D341Med (cell line): Measurements from ENCODE around the gene CBFA2T3.
"Not testable (repeated sequence)": the region's sequence is repeated elsewhere in the genome, so short reads cannot be mapped to it uniquely, and the experiment has no call there.

Source experiments
- DNase-seq: peaks from one replicate; pipeline ENCODE4 v3.0.0; 2012; ENCODE audit warnings: low spot score

The CBFA2T3 gene

GRCh38 chr16:88922114-88922825 lies 54.7 kb downstream of the CBFA2T3 start:
- no peak for DNase-seq

DNA sequence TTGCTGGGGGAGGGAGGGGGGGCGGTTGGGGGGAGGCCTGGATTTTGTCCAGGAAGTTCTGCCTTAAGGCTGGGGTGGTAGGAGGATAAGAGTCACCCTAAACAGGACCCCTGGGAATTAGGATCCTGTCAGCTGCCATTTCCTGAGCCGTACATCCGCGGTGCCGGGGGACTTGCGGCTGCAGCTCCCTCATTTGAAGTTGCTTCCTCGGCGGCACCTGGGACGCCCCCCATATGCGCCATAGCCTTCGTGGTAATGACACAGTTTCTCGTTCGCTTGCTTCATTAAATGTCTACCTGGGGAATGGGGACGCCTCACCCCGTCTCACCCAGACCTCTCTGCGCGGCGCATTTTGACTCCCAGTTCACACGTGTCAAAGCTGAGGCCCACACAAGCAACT lies 55.4 kb downstream of the CBFA2T3 start:
- peak; percentile 64 for DNase-seq

DNA sequence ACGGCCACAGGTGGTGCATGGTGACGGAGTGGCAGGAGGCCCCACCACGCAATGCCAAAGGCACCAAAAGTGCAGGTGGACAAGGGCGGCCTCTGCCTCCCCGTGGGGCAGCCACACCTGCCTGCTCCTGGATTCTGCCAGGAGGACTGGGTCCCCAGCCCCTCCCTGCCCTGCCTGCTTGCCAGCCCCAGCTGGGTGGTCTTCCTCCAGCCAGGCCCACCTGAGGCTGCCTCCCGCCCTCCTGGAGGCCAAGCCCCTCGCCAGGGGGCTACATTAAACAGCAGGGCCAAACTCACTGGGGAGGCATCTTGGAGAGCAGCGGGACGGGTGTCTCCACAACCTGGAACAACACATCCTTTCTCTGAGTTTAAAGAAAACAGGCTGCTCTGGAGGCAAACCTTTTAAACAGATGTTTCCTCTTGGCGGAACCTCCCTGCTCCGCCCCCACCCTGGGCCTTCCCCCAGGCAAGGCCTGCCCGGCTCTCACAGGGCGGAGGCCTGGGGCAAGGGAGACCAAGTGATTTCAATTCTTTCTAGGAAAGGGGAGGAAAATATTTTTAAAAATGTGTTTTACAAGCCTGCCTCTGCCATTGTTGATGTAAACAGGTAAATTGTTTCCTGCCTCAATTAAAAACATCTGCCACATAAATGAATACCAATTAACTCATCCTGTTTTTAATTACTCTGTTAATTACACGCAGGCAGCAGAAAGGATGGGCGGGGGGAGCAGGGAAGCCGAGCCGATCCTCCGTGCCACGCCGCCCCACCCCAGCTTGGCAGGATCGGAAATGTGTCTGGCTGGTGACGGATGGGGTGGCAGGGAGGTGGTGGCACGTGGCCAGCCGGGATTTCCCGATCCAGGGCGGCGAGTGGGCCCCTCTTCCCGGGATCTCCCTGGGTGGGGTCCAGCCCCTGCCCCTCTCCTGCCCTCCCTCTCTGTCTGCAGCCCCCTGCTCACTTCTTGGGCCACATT lies 56.1 kb downstream of the CBFA2T3 start:
- DNase-seq = peak; percentile 75

DNA sequence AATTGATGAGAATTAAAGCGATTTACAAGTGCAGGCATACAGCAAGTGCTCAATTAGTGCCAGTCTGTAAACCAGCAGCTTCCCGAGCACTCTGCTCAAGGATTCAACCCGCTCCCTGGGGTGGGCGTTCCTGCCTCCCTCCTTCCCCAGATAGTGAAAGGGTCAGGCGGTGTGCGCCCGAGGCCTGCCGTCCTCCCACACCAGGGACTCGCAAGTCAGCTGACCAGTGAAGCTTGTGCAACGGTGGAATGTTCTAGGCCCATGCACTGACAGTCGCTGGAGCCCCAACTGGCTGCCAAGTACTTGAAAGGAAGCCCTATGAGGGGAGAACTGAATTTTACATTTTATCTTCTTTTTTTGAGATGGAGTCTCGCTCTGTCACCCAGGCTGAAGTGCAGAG lies 57.1 kb downstream of the CBFA2T3 start:
- DNase-seq = no peak

- DNase-seq = not testable (repeated sequence)
Measured at GRCh38 chr16:88918896-88919295, 58.1 kb downstream of the CBFA2T3 start.

- no peak for DNase-seq
Measured at GRCh38 chr16:88917915-88918627, 58.9 kb downstream of the CBFA2T3 start.

- DNase-seq = no peak
Measured at GRCh38 chr16:88917146-88917914, 59.7 kb downstream of the CBFA2T3 start.

DNA sequence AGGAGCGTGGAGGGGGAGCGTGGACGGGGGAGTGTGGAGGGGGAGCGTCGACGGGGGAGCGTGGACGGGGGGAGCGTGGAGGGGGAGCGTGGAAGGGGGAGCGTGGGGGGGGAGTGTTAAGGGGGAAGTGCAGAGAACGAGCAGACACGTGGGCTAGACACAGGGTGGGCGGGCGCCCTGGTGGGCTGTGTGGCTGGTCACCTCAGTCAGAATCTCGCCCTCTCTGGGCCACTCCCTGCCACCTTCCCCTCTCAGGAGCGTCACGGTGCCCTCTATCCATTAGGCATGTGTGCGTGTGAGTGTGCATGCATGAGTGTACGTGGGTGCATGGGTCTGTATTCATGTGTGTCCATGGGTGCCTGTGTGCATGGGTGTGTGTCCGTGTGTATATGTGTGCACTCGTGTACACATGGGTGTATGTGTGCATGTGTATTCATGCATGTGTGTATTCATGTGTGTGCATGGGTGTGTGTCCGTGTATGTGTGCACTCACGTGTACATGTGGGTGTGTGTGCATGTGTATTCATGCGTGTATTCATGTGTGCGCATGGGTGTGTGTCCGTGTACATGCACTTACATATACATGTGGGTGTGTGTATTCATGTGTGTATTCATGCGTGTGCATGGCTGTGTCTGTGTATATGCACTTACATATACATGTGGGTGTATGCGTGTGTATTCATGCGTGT lies 61.2 kb downstream of the CBFA2T3 start:
- no peak for DNase-seq

DNA sequence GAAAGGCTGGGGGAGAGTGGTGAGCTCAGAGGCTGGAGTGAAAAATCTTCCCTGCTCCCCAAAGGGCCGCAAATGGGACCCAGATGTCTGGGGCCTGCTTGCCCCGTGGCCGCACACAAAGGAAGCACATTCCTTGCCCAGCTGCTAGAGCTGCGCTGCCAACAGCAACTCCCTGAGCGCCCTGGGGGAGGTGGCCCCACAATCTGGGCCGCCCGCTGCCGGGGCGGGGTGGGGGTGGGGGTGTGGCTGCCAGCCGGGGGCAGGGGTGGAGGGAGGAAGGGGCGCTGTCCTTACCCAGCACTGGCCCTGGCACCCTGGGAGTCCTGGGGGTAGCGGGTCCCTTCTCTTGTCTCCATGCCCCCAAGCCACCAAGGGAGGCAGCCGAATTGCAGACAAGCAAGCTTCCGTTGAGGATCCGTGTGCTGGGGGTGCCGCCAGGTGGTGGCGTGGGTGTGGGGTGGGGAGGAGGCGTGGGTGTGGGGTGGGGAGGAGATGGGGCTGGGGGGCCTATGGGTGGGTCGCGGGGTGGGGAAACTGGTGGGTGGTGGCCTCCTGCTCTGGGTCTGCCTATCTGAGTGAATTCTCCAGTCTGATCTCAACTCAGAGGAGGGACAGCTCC lies 62.1 kb downstream of the CBFA2T3 start:
- DNase-seq = no peak

DNA sequence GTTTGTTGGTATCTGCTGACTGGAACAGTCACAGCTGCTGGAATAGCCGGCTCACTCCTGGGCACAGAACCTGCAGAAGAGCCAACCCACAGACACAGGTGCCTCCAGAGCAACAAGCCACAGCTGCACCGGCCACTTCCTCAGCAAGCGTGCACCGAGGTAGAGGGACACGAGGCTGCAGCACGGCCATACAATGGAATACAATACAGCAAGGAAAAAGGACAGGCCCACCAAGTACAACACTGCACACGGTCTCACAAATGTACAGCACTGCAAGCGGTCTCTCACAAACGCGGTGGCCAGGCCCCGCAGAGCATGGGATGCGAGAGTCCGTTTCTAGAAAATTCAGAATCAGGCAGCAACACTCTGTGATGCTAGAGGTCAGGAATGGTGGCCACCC lies 63.1 kb downstream of the CBFA2T3 start:
- no peak for DNase-seq

- no peak for DNase-seq
Measured at GRCh38 chr16:88913001-88913612, 63.9 kb downstream of the CBFA2T3 start.

- no peak for DNase-seq
Measured at GRCh38 chr16:88912556-88912955, 64.5 kb downstream of the CBFA2T3 start.

- no peak for DNase-seq
Measured at GRCh38 chr16:88911946-88912310, 65.1 kb downstream of the CBFA2T3 start.

DNA sequence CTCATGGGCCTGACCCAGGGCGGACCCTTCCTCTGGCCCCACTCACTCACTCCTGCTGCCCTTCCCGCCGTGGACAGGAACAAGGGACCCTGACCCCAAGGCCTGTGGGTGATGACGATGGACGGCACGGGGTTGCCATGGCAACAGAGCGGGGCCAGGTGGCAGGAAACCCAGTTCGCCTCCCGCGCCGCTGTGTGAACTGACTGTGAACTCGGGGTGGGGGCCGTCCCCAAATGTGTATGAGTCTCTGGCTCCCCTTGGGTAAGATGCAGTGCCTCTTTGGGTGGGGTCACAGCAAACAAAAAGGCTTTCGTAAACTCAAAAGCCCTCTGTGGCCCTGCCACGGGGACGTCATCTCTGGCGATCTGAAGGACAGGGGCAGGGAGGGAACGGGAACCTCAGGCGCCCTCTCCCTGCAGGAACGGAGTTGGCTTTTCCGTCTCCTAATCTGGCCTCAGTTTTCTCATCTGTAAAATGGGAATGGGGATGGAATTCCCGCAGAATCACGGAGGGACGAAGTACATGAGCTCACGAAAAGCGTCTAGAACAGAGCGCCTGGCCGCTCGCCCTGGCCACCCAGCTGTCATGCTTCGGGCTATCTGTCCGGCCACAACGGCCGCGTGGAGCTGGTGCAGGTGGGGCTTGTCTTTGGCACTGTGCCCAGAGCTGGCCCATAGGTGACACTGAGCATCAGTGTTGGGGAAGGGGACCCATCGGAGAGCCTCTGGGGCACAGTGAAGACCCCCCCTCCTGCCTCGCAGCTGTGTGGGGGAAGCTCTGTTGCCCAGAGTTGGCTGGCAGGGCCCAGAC lies 65.7 kb downstream of the CBFA2T3 start:
- DNase-seq = no peak

DNA sequence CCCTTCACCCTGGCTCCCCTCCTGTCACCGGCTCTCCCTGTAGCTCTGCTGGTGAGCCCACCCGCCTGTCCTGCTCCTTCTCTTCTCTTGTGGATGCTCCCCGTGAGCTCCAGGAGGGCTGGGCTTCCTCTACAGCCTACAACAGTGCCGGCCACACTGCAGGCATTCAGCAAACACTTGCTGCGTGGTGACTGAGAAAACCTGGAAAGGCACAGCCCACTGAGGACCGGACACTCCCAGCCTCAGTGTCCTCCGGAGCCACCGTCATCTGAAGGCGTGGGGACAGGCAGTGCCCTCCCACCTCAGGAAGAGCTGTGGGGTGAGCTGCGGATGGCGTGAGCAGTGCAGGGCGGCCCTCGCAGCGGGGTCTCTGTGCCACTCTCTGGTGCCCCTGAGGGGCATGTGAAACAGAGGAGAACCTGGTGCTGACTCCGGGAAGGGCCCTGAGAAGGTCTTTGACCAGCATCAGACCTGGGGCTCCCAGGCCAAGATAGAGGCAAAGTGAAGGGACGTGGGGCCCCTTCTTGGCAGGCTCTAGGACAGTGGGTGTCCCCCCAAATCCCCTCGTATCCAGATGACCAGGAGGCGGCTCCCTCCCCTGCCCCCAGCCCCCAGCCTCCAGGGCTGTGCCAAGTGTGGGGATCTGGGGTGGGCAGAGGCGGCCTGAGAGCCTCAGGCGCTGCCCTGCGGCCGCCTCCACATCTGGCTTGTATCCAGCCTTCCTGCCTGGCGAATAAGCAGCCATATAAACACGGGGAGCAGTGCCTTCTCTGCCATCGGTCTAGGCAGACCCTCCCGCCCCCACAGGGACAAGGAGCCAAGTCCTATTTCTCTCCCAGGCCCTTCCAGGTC lies 66.5 kb downstream of the CBFA2T3 start:
- DNase-seq = no peak

- no peak for DNase-seq
Measured at GRCh38 chr16:88909431-88910210, 67.4 kb downstream of the CBFA2T3 start.

- DNase-seq = no peak
Measured at GRCh38 chr16:88908307-88908706, 68.7 kb downstream of the CBFA2T3 start.

GRCh38 chr16:88907768-88908167 lies 69.2 kb downstream of the CBFA2T3 start:
- no peak for DNase-seq
